Measurements from ENCODE around the gene LRPAP1.
"Not testable (repeated sequence)": the region's sequence is repeated elsewhere in the genome, so short reads cannot be mapped to it uniquely, and the experiment has no call there.

Gene LRPAP1

GRCh38 chr4:3515646-3516045, 16.6 kb downstream of the LRPAP1 start:
- Histone ChIP-seq H3K36me3 (ENCODE audit: control insufficient read depth in 1 of 2, insufficient read depth in 2 of 2, low read length in 2 of 2) (peaks cover 46 to 98% of the 10 kb centered on the region in 2 donors), H3K4me1 (ENCODE audit: control insufficient read depth in 1 of 2, insufficient read depth in 2 of 2, low read length in 2 of 2) (no peaks in the 10 kb centered on the region), H3K27ac (ENCODE audit: low read length) (no peak overlapping the region), H3K9me3 (ENCODE audit: control insufficient read depth in 1 of 2, low read length in 2 of 2) (no peaks in the 10 kb centered on the region), H3K27me3 (ENCODE audit: low read depth, low read length) (no peaks in the 10 kb centered on the region), H3K4me3 (ENCODE audit: low read depth in 1 of 2, low read length in 2 of 2) (no peak overlapping the region)

DNA sequence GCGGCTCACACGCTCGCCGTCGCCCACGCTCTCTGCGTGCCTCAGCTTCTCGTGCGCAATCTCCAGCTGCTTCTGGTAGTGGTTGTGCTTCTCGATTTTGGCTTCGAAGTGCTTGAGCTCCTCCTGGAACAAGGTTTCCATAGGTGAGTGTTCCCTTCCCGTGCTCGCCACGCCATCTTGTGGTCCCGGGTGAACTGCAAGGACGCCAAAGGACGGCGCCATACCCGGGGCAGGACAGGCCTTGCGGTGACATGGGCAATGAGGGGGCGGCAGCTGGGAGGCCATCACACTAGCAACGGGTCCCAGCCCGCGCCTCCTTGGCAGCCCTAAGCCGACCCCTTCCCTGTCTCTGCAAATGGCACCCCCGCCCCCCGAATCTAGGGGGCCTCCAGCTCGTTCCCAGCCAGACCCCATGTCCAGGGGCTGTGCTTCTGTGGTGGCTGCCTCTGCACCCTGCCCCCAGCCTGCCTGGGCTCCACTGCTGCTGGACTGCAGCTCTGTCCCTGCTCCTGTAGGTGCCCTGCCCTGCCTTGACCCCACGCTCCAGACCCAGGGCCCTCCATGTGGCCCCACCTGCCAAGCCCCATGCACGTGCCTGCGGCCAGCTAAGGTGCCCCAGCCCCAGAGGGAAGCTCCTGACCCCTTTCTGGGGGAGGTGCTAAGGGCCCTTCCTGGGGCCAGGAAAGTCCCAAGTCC, 17.3 kb downstream of the LRPAP1 start:
- Histone ChIP-seq H3K27me3 (ENCODE audit: low read depth, low read length) (no peaks in the 10 kb centered on the region), H3K9me3 (ENCODE audit: control insufficient read depth in 1 of 2, low read length in 2 of 2) (no peaks in the 10 kb centered on the region), H3K36me3 (ENCODE audit: control insufficient read depth in 1 of 2, insufficient read depth in 2 of 2, low read length in 2 of 2) (peaks cover 51 to 98% of the 10 kb centered on the region in 2 donors), H3K4me3 (ENCODE audit: low read depth in 1 of 2, low read length in 2 of 2) (no peak overlapping the region), H3K4me1 (ENCODE audit: control insufficient read depth in 1 of 2, insufficient read depth in 2 of 2, low read length in 2 of 2) (no peaks in the 10 kb centered on the region), H3K27ac (ENCODE audit: low read length) (no peak overlapping the region)

GRCh38 chr4:3514221-3514780, 17.9 kb downstream of the LRPAP1 start:
- H3K4me1 ChIP-seq (ENCODE audit: control insufficient read depth in 1 of 2, insufficient read depth in 2 of 2, low read length in 2 of 2): no peaks in the 10 kb centered on the region
- no peaks in the 10 kb centered on the region for H3K9me3 ChIP-seq (ENCODE audit: control insufficient read depth in 1 of 2, low read length in 2 of 2)
- H3K4me3 ChIP-seq (ENCODE audit: low read depth in 1 of 2, low read length in 2 of 2): no peak overlapping the region
- H3K36me3 ChIP-seq (ENCODE audit: control insufficient read depth in 1 of 2, insufficient read depth in 2 of 2, low read length in 2 of 2): peaks cover 48 to 96% of the 10 kb centered on the region in 2 donors
- H3K27me3 ChIP-seq (ENCODE audit: low read depth, low read length): no peaks in the 10 kb centered on the region
- no peak overlapping the region for H3K27ac ChIP-seq (ENCODE audit: low read length)

- Histone ChIP-seq H3K27ac (ENCODE audit: low read length) (no peak overlapping the region), H3K9me3 (ENCODE audit: control insufficient read depth in 1 of 2, low read length in 2 of 2) (no peaks in the 10 kb centered on the region), H3K4me3 (ENCODE audit: low read depth in 1 of 2, low read length in 2 of 2) (no peak overlapping the region), H3K36me3 (ENCODE audit: control insufficient read depth in 1 of 2, insufficient read depth in 2 of 2, low read length in 2 of 2) (peaks cover 52 to 95% of the 10 kb centered on the region in 2 donors), H3K27me3 (ENCODE audit: low read depth, low read length) (no peaks in the 10 kb centered on the region), H3K4me1 (ENCODE audit: control insufficient read depth in 1 of 2, insufficient read depth in 2 of 2, low read length in 2 of 2) (no peaks in the 10 kb centered on the region)
Measured at GRCh38 chr4:3513807-3514206, 18.4 kb downstream of the LRPAP1 start.

- H3K27me3 ChIP-seq (ENCODE audit: low read depth, low read length): no peaks in the 10 kb centered on the region
- no peaks in the 10 kb centered on the region for H3K4me1 ChIP-seq (ENCODE audit: control insufficient read depth in 1 of 2, insufficient read depth in 2 of 2, low read length in 2 of 2)
- peaks cover 59 to 95% of the 10 kb centered on the region in 2 donors for H3K36me3 ChIP-seq (ENCODE audit: control insufficient read depth in 1 of 2, insufficient read depth in 2 of 2, low read length in 2 of 2)
- H3K9me3 ChIP-seq (ENCODE audit: control insufficient read depth in 1 of 2, low read length in 2 of 2): no peaks in the 10 kb centered on the region
- no peak overlapping the region for H3K4me3 ChIP-seq (ENCODE audit: low read depth in 1 of 2, low read length in 2 of 2)
- H3K27ac ChIP-seq (ENCODE audit: low read length): no peak overlapping the region
Measured at GRCh38 chr4:3512719-3513118, 19.5 kb downstream of the LRPAP1 start.

DNA sequence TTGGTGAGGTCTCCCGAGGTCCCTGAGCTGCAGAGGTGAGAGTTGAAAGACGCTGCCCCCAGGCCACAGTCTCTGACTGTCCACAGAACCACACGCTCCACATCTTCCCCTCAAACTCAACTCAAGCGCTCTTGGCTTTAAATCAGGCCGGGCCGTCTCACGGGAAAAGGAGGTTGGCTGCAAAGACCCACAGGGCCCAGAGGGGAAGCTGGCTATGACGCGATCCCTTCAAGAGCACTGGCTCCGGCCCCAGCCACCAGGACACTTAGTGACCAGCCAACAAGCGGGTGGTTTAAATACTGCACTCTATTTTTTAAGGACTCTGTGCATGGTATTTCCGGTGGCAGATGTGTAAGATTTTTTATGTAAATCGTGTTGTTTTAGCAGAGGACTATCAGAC, 19.9 kb downstream of the LRPAP1 start:
- H3K4me1 ChIP-seq (ENCODE audit: control insufficient read depth in 1 of 2, insufficient read depth in 2 of 2, low read length in 2 of 2): no peaks in the 10 kb centered on the region
- H3K36me3 ChIP-seq (ENCODE audit: control insufficient read depth in 1 of 2, insufficient read depth in 2 of 2, low read length in 2 of 2): peaks cover 55 to 95% of the 10 kb centered on the region in 2 donors
- H3K9me3 ChIP-seq (ENCODE audit: control insufficient read depth in 1 of 2, low read length in 2 of 2): no peaks in the 10 kb centered on the region
- H3K27me3 ChIP-seq (ENCODE audit: low read depth, low read length): no peaks in the 10 kb centered on the region
- H3K27ac ChIP-seq (ENCODE audit: low read length): no peak overlapping the region
- H3K4me3 ChIP-seq (ENCODE audit: low read depth in 1 of 2, low read length in 2 of 2): no peak overlapping the region

DNA sequence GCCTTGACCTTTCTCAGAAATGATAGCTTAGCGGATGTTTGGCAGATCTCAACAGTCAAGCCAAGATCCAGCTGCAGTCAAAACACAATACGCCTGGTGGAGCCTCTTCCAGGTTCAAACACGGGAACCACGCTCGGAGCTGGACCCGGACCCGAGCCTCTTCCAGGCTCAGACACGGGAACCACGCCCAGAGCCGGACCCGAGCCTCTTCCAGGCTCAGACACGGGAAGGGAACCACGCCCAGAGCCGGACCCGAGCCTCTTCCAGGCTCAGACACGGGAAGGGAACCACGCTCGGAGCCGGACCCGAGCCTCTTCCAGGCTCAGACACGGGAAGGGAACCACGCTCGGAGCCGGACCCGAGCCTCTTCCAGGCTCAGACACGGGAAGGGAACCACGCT, 20.6 kb downstream of the LRPAP1 start:
- not testable (repeated sequence) for H3K27me3 ChIP-seq (ENCODE audit: low read depth, low read length); H3K4me1 ChIP-seq (ENCODE audit: control insufficient read depth in 1 of 2, insufficient read depth in 2 of 2, low read length in 2 of 2); H3K27ac ChIP-seq (ENCODE audit: low read length); H3K9me3 ChIP-seq (ENCODE audit: control insufficient read depth in 1 of 2, low read length in 2 of 2); H3K4me3 ChIP-seq (ENCODE audit: low read depth in 1 of 2, low read length in 2 of 2)
- peaks cover 51 to 95% of the 10 kb centered on the region in 2 donors for H3K36me3 ChIP-seq (ENCODE audit: control insufficient read depth in 1 of 2, insufficient read depth in 2 of 2, low read length in 2 of 2)

DNA sequence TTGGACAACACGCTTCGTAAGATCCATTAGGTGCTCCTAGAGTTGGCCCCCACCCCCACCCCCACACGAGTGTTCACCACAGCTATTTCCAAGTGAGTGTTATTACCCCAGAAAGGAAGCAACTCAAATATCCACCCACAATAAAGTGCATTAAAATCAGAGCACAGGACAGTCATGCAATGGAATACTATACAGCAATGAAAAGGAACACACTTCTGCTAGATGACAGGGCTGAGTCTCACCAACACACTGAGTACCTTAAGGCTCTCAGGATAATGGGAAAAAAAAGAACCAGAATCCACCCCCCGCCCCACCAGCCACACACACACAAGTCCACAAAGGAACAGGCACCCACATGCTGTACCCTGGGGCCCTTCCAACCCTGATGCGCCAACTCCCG, 21.0 kb downstream of the LRPAP1 start:
- no peaks in the 10 kb centered on the region for H3K27me3 ChIP-seq (ENCODE audit: low read depth, low read length)
- H3K27ac ChIP-seq (ENCODE audit: low read length): no peak overlapping the region
- H3K36me3 ChIP-seq (ENCODE audit: control insufficient read depth in 1 of 2, insufficient read depth in 2 of 2, low read length in 2 of 2): peaks cover 51 to 94% of the 10 kb centered on the region in 2 donors
- no peak overlapping the region for H3K4me3 ChIP-seq (ENCODE audit: low read depth in 1 of 2, low read length in 2 of 2)
- H3K9me3 ChIP-seq (ENCODE audit: control insufficient read depth in 1 of 2, low read length in 2 of 2): no peaks in the 10 kb centered on the region
- no peaks in the 10 kb centered on the region for H3K4me1 ChIP-seq (ENCODE audit: control insufficient read depth in 1 of 2, insufficient read depth in 2 of 2, low read length in 2 of 2)

DNA sequence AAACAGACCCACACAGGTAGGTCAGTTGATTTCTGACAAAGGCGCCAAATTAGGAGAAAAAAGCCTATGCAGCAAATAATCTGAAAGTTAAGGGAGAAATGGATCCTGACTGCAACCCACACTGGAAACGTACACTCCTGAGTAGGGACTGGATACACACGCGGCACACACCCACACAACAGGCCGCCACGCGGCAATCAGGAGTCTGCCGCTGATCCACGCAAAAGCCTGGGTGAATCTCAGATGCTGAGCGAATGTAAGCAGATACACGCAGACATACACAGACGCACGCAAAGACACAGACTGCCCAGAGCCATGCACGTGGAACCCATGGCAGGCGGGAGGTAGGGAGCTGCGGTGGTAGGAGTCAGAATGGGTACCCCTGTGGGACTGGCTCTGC, 21.7 kb downstream of the LRPAP1 start:
- Histone ChIP-seq H3K27ac (ENCODE audit: low read length) (no peak overlapping the region), H3K27me3 (ENCODE audit: low read depth, low read length) (no peaks in the 10 kb centered on the region), H3K36me3 (ENCODE audit: control insufficient read depth in 1 of 2, insufficient read depth in 2 of 2, low read length in 2 of 2) (peaks cover 46 to 92% of the 10 kb centered on the region in 2 donors), H3K9me3 (ENCODE audit: control insufficient read depth in 1 of 2, low read length in 2 of 2) (no peaks in the 10 kb centered on the region), H3K4me3 (ENCODE audit: low read depth in 1 of 2, low read length in 2 of 2) (no peak overlapping the region), H3K4me1 (ENCODE audit: control insufficient read depth in 1 of 2, insufficient read depth in 2 of 2, low read length in 2 of 2) (no peaks in the 10 kb centered on the region)

DNA sequence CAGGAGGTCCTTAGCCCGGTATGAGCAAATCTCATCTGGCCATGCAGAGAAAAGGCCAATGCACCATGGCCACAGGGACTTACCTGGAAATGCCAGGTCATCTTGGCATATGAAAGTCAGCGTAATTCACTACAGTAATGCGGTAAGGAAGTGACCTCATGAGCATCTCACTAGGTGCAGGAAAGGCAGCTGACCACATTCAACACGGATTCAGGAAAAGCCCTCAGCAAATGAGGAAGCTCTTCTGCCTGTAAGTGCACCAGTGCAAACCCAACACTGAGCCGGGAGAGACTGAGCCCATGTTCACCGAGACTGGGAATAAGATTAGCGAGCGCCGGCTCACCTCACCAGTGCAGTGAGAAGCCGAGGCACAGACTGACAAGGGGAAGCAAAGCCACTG, 23.7 kb downstream of the LRPAP1 start:
- no peaks in the 10 kb centered on the region for H3K27me3 ChIP-seq (ENCODE audit: low read depth, low read length)
- no peak overlapping the region for H3K27ac ChIP-seq (ENCODE audit: low read length)
- no peak overlapping the region for H3K4me3 ChIP-seq (ENCODE audit: low read depth in 1 of 2, low read length in 2 of 2)
- H3K4me1 ChIP-seq (ENCODE audit: control insufficient read depth in 1 of 2, insufficient read depth in 2 of 2, low read length in 2 of 2): no peaks in the 10 kb centered on the region
- H3K9me3 ChIP-seq (ENCODE audit: control insufficient read depth in 1 of 2, low read length in 2 of 2): no peaks in the 10 kb centered on the region
- H3K36me3 ChIP-seq (ENCODE audit: control insufficient read depth in 1 of 2, insufficient read depth in 2 of 2, low read length in 2 of 2): peaks cover 33 to 87% of the 10 kb centered on the region in 2 donors

- Histone ChIP-seq H3K27ac (ENCODE audit: low read length) (no peak overlapping the region), H3K27me3 (ENCODE audit: low read depth, low read length) (no peaks in the 10 kb centered on the region), H3K36me3 (ENCODE audit: control insufficient read depth in 1 of 2, insufficient read depth in 2 of 2, low read length in 2 of 2) (peaks cover 16 to 76% of the 10 kb centered on the region in 2 donors), H3K4me1 (ENCODE audit: control insufficient read depth in 1 of 2, insufficient read depth in 2 of 2, low read length in 2 of 2) (no peaks in the 10 kb centered on the region), H3K4me3 (ENCODE audit: low read depth in 1 of 2, low read length in 2 of 2) (no peak overlapping the region), H3K9me3 (ENCODE audit: control insufficient read depth in 1 of 2, low read length in 2 of 2) (no peaks in the 10 kb centered on the region)
Measured at GRCh38 chr4:3505231-3505630, 27.0 kb downstream of the LRPAP1 start.
